HG03575 (cell line): Measurements from ENCODE around the gene L3MBTL1.

Experiments
- ATAC-seq: cut with Tn5 transposase; IDR thresholded peaks from one replicate; pipeline ENCODE4 v1.9.1; 2021; ENCODE audit not compliant: unreplicated experiment, insufficient number of reproducible peaks, low FRiP score; ENCODE audit errors: extremely low read depth

The L3MBTL1 gene

DNA sequence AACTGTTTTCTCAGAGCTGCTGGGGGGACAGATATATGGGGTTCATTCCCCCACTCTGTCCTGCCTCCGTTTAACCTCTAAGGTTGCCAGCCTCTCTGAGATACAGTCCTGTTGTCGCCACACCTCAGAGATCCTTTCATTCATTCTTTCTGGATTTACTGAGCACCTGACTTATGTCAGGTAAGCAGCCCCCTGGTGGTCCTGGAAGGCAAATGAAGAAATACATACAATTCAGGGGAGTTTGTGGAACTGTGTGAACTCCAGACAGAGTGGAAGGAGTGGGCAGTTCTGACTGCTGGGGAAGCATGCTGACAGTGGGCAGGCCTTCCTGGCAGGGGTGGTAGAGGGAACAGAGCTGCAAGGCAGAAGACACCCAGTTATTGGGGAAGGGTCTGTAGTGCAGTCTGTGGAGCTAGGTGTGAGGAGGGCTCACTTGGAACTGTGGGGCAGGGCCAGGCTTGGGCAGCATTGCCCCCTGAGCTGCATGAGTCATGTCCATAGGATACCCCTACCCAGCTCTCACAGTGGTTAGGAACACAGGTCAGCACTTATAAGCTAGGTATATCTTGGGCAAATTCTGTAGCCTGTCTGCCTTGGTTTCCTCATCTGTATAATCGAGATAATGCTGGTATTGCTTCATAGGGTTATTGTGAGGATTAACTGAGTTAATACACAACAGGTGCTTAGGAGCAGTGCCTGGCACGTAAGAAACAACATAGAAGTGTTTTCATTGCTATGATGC lies 38.5 kb downstream of the L3MBTL1 start:
- no peak for ATAC-seq

DNA sequence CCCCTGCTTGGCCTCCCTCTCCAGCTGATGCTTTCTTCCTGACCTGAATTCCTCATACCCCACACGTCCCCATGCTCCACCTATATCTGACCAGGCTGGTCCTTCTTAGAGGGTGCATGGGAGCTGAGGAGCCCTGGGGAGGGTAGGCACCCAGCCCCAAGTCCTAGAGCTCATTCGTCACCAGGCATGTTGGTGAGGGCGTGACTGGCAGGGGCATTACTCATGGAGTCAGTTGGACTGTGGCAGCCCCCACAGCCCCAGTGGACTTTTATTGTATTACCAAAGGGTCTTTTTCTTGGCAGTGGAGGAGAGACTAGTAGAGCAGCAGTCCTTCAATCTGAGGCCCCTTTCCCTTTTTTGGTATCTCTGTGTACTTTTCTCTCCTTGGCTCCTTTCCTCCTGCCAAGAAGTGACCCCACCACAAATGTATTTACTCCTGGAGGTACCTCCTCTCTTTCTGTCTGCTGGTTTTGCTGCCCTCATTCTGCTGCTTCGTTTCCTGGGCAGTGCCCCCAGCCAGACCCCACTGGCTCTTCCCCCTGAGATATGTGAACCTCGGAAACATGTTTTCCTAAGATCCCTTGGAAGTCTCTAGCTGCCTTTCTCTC lies 40.9 kb downstream of the L3MBTL1 start:
- no peak for ATAC-seq

GRCh38 chr20:43549416-43550065 lies 42.0 kb downstream of the L3MBTL1 start:
- no peak for ATAC-seq

GRCh38 chr20:43550456-43550855 lies 43.0 kb downstream of the L3MBTL1 start:
- ATAC-seq = no peak

DNA sequence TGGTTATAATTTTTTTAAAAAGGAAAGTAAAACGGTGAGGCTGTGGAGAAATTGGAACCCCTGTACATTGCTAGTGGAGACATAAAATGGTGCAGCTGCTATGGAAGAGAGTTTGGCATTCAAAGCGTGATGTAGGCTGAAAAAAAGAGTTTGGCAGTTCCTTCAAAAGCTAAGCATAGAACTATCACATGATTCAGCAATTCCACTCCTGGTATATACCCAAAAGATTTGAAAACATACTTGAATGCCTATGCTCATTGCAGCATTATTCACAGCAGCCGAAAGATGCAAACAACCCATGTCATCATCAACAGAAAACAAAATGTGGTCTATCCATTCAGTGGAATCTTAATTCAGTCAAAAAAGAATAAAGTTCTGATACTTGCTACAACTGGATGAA lies 46.9 kb downstream of the L3MBTL1 start:
- ATAC-seq = no peak

DNA sequence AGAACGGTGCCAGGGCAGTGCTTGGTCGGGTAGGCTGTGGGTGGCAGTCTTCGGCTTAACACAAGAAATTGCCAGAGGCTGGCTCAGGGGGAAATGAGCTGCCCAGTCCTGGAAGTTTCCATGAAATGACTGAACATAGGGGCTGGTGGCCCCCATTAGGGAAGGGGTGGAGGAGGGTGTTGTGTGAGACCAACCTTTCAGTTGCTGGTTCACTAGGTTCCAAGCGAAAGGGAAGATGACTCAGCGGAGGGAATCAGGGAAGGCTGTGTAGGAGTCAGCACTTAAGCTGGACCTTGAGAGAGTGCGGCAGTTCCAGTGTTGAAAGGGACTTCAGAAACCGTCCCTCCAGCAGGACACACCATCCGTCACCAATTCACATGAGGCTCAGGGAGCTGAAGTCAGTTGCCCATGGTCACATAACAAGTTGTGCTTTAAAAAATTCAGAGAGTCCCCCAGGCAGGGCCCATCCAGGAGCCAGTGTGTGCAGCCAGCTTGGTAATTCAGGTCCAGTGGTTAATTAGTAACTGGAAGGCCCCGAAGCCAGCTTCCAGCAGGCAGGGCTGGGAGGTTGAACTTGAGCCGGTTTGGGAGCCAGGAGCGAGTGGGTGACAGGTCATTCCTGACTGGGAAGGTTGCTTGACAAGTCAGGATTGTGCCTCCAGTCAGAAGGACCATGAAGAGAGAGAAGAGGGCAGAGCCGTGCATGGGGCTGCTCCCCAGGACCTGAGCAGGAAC lies 51.1 kb downstream of the L3MBTL1 start, which contains the start of gene SGK2:
TSS of gene SGK2 (plus strand) at position 616 of the 735 bp plus-strand sequence. CDS start 7,469 bp downstream, outside the sequence.
- no peak for ATAC-seq

- no peak for ATAC-seq
These were observed 51.9 kb downstream of the L3MBTL1 start for GRCh38 chr20:43559147-43559987.

- no peak for ATAC-seq
These were observed 53.5 kb downstream of the L3MBTL1 start for GRCh38 chr20:43560974-43561373.

DNA sequence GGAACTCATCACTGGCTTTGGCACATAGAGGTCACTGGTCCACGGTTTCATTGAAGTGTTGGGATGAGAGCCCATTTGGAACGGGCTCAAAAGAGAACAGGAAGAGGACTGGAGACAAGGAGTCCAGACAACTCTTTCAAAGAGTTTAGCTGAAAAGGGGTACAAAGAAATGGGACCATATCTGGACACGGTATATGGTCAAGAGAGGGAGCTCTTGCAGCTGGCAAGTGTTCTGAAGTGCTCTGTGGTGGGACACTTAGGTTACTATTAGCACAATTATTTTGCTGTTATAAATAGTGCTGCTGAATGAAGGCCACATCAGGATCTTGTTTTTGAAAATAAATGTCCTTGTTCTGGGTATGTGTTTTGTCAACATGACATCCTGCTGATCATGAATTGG lies 55.9 kb downstream of the L3MBTL1 start:
- ATAC-seq = no peak

GRCh38 chr20:43563991-43564390 lies 56.5 kb downstream of the L3MBTL1 start:
- ATAC-seq = no peak

DNA sequence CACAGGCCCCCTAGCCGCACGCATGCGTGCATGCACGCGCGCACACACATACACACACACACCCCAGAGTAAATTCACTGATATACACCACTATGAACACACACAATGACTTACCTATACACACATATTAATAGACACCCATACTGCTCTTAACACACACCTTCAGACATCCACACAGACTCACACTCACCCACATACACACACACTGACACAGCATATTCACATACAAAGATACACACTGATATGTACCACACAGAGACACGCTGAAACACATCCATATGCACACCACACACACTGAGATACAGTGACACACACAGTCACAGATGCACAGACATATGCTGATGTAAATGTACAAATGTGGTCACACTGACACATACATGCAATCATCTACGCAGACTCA lies 57.0 kb downstream of the L3MBTL1 start:
- no peak for ATAC-seq

- ATAC-seq = no peak
These were observed 57.7 kb downstream of the L3MBTL1 start for GRCh38 chr20:43564993-43565757.

- ATAC-seq = no peak
These were observed 58.2 kb downstream of the L3MBTL1 start for GRCh38 chr20:43565758-43566104.

GRCh38 chr20:43567477-43567876 lies 60.0 kb downstream of the L3MBTL1 start:
- no peak for ATAC-seq

GRCh38 chr20:43568706-43569105 lies 61.2 kb downstream of the L3MBTL1 start:
- ATAC-seq = no peak

DNA sequence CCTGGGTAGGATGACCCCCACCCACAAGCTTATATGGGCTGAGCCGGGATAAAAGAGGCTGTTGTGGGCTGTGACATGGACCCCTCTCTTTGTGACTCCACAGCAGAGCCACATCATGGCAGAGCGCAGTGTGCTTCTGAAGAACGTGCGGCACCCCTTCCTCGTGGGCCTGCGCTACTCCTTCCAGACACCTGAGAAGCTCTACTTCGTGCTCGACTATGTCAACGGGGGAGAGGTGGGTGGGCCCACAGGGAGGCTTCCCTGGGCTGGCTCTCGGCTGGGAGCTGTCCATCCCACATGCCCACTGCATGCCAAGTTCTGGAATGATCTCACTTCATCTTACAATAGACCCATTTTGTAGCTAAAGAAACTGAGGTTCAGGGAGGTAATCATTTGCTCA lies 61.8 kb downstream of the L3MBTL1 start:
- no peak for ATAC-seq

DNA sequence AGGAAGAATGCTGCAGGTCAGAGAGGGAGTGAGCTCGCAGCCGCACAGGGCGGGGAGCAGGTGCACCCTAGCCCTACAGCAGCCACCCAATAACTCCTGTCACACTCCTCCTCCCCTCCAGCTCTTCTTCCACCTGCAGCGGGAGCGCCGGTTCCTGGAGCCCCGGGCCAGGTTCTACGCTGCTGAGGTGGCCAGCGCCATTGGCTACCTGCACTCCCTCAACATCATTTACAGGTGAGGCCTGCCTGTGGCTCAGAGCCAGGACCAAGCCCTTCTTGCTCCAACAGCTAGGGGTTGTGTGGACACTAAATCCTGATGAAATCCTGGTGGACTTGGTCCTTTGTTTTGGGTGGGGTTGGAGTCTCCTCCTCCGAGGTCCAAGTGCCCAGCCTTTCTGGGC lies 63.0 kb downstream of the L3MBTL1 start:
- no peak for ATAC-seq

GRCh38 chr20:43571310-43571709 lies 63.8 kb downstream of the L3MBTL1 start:
- no peak for ATAC-seq
